Kidney (tissue), 14 donors: ENCODE data around the gene FGF12. TPM values are rescaled to one million over a fixed set of nuclear protein-coding genes. Genes with fewer than 3 reads are reported as not detected.
"Not testable (repeated sequence)": the region's sequence is repeated elsewhere in the genome, so short reads cannot be mapped to it uniquely, and the experiment has no call there.

ENCODE experiments used
- DNase-seq, 5 donors: peaks; one replicate each; pipeline ENCODE4 v3.0.0-alpha.2; 2013 to 2020
- FAIRE-seq: peaks from 2 replicates; lab custom pipeline; 2012; peaks lifted over from hg19 to GRCh38; lab: Jason Lieb, UNC
- H3K27ac ChIP-seq, 2 donors: one replicate each; pipeline ENCODE4 v1.7.0; 2013; ENCODE audit warnings: low read depth in 2 of 2, low read length in 2 of 2, inconsistent platforms in 1 of 2
- H3K27me3 ChIP-seq: one replicate; pipeline ENCODE4 v1.7.1; 2013; ENCODE audit warnings: low read length, inconsistent platforms; ENCODE audit not compliant: control insufficient read depth, insufficient read depth
- H3K36me3 ChIP-seq, 3 donors: one replicate each; pipeline versions ENCODE4 v1.7.0 to v1.7.1; 2013; ENCODE audit warnings: low read length in 3 of 3, control low read depth in 1 of 3, inconsistent platforms in 1 of 3; ENCODE audit not compliant: insufficient read depth in 3 of 3, control insufficient read depth in 2 of 3
- H3K4me1 ChIP-seq, 3 donors: one replicate each; pipeline versions ENCODE4 v1.7.0 to v1.7.1; 2013; ENCODE audit warnings: low read length in 3 of 3, inconsistent platforms in 1 of 3, low read depth in 1 of 3; ENCODE audit not compliant: control insufficient read depth in 2 of 3, insufficient read depth in 2 of 3
- H3K4me3 ChIP-seq, 3 donors: one replicate each; pipeline versions ENCODE4 v1.7.0 to v1.8.1; 2013; ENCODE audit warnings: low read length in 3 of 3, control low read depth in 1 of 3, inconsistent platforms in 1 of 3
- H3K9ac ChIP-seq, 3 donors: one replicate each; pipeline versions ENCODE4 v1.7.0 to v1.7.1; 2013; ENCODE audit warnings: low read length in 3 of 3, control low read depth in 1 of 3, inconsistent platforms in 1 of 3
- H3K9me3 ChIP-seq, 3 donors: one replicate each; pipeline versions ENCODE4 v1.7.0 to v1.7.1; 2013; ENCODE audit warnings: low read length in 3 of 3, control low read depth in 1 of 3, inconsistent platforms in 1 of 3; ENCODE audit not compliant: control insufficient read depth in 2 of 3, insufficient read depth in 1 of 3
- intact Hi-C: fragments of 100-400 bp; cut with DNase I; formaldehyde crosslinking; loops from one replicate; pipeline ENCODE4 v1.11.1; 2022
- polyA plus RNA-seq: library from polyadenylated mRNA; stranded (reverse); fragments of 350-450 nt; fragmentation: Illumina TruSeq; extraction: RNeasy Lipid Tissue Mini Kit (QIAGEN cat#74804); gene quantifications from one replicate; pipeline ENCODE4 v1.2.3, GENCODE V29; 2014; ENCODE audit warnings: low read depth, low replicate concordance; ENCODE audit not compliant: insufficient read depth
- total RNA-seq: library from RNA; stranded (reverse); fragmentation: NEBNext Ultra II Directional; extraction: Animal tissue kit (Norgen Biotek cat#: 25700); gene quantifications from one replicate; pipeline ENCODE4 v1.2.1, GENCODE V29; 2021
- TF ChIP-seq, protein P1 (sequence below): IDR thresholded peaks from 3 replicates; pipeline ENCODE4 v1.5.1; 2012; ENCODE audit warnings: mild to moderate bottlenecking, moderate library complexity, borderline replicate concordance; ENCODE audit not compliant: insufficient read depth; ENCODE audit errors: extremely low read depth
- donor health status: control.
- donor health status: control.
- donor health status: control.
- donor health status: control.
- donor health status: control.
- donor health status: DM: yes; HTN: yes; CAD: no.
- donor health status: Normal renal cell carcinoma (clear cell type).

Gene FGF12
- total and polyA plus RNA-seq, 2 donors from 2014 or later, result 1.8 to 3.7 TPM

DNA sequence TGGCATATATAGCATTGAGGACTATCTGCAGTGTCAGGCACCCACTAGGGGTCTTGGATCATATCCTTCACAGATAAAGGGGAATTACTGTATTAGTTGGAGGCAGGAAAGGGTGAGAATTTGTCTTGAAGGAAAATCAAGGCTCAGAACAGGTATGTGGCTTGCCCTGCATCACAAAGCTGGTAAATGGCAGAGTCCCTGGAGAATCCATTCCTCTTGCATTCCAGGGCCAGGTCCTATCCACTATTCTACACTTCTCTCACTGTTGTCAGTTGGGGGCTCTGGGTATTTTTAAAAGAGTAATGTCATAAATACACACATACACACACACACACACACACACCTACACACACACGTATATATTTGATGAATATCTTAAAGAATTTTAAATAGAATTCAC is 19.8 kb upstream of the FGF12 start:
- FAIRE-seq (no peak), DNase-seq (no peak)
- intact Hi-C loops, result no loop called here

DNA sequence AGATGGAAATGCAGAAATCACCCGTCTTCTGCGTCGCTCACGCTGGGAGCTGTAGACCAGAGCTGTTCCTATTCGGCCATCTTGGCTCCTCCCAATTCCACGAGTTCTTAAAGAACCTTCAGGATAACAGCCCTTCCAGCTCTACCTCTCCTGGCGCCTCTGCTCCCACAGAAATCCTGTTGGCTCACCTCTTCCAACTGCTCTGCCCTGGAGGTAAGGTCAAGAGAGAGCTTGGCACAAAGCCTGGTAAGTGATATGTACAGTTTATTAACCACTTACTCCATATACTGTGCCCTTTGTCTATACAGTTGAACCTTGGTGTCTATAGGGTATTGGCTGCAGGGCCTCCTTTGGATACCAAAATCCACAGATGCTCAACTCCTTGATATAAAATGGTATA is 17.8 kb upstream of the FGF12 start:
- no peaks in the 10 kb centered on the region for H3K36me3 ChIP-seq
- no peak overlapping the region for H3K9ac ChIP-seq
- no peaks in the 10 kb centered on the region for H3K27me3 ChIP-seq
- TF ChIP-seq, protein P1, sequence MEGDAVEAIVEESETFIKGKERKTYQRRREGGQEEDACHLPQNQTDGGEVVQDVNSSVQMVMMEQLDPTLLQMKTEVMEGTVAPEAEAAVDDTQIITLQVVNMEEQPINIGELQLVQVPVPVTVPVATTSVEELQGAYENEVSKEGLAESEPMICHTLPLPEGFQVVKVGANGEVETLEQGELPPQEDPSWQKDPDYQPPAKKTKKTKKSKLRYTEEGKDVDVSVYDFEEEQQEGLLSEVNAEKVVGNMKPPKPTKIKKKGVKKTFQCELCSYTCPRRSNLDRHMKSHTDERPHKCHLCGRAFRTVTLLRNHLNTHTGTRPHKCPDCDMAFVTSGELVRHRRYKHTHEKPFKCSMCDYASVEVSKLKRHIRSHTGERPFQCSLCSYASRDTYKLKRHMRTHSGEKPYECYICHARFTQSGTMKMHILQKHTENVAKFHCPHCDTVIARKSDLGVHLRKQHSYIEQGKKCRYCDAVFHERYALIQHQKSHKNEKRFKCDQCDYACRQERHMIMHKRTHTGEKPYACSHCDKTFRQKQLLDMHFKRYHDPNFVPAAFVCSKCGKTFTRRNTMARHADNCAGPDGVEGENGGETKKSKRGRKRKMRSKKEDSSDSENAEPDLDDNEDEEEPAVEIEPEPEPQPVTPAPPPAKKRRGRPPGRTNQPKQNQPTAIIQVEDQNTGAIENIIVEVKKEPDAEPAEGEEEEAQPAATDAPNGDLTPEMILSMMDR, result no peak
- no peaks in the 10 kb centered on the region for H3K9me3 ChIP-seq
- DNase-seq (no peak), FAIRE-seq (no peak)
- no peak overlapping the region for H3K27ac ChIP-seq
- H3K4me3 ChIP-seq, result no peak overlapping the region
- H3K4me1 ChIP-seq, result no peaks in the 10 kb centered on the region
- intact Hi-C loops, result no loop called here

More for the DNA sequence above, 19.8 kb upstream of the FGF12 start:
- Histone ChIP-seq H3K4me1 (no peaks in the 10 kb centered on the region), H3K27me3 (no peaks in the 10 kb centered on the region), H3K36me3 (no peaks in the 10 kb centered on the region), H3K27ac (no peak overlapping the region), H3K4me3 (no peak overlapping the region), H3K9me3 (no peaks in the 10 kb centered on the region), H3K9ac (no peak overlapping the region)
- TF ChIP-seq, protein P1, result no peak

DNA sequence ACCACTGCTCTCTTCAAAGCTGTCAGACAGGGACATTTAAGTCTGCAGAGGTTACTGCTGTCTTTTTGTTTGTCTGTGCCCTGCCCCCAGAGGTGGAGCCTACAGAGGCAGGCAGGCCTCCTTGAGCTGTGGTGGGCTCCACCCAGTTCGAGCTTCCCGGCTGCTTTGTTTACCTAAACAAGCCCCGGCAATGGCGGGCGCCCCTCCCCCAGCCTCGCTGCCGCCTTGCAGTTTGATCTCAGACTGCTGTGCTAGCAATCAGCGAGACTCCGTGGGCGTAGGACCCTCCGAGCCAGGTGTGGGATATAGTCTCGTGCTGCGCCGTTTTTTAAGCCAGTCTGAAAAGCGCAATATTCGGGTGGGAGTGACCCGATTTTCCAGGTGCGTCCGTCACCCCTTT is 17.3 kb upstream of the FGF12 start:
- H3K27me3 ChIP-seq, H3K4me3 ChIP-seq, intact Hi-C loops, H3K36me3 ChIP-seq, DNase-seq, H3K4me1 ChIP-seq, H3K9ac ChIP-seq, H3K27ac ChIP-seq, H3K9me3 ChIP-seq, FAIRE-seq: not testable (repeated sequence)

DNA sequence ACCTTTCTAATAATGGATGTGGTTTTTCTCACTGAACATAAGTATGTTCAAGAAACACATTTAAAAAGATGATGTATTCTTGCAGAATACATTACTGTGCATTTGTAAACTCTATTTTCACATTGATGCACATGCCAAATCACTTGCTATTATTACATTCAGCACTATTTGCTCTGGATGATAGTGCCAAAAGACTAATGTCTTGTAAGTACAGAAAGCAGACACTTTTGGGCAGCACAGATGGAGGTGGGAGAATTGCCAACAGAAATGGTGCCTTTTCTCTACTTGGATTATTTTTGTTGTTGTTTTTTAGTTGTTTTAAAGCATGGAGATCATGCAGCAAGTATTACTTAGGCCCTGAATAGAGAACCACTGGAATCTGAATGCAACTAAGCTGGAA is 10.2 kb upstream of the FGF12 start:
- TF ChIP-seq, protein P1, result no peak

More for the DNA sequence above, 10.2 kb upstream of the FGF12 start:
- Histone ChIP-seq H3K27me3 (no peaks in the 10 kb centered on the region), H3K9ac (no peak overlapping the region), H3K27ac (no peak overlapping the region), H3K9me3 (no peaks in the 10 kb centered on the region), H3K36me3 (no peaks in the 10 kb centered on the region), H3K4me1 (no peaks in the 10 kb centered on the region), H3K4me3 (no peak overlapping the region)
- DNase-seq (no peak), FAIRE-seq (no peak)
- intact Hi-C loops, result no loop called here
